AG04449 (cell line): ENCODE results near the gene IFNLR1.

Experiments used
- CTCF ChIA-PET: fragments of 350-600 bp; formaldehyde crosslinking; extraction: SDS; loops from one replicate; lab custom pipeline; 2021; ENCODE audit warnings: antibody characterized with exemption; lab: Yijun Ruan, JAX
- POLR2A ChIA-PET: fragments of 400-600, 350-600 bp; formaldehyde crosslinking; extraction: SDS; loops from one replicate; lab custom pipeline; 2020; ENCODE audit warnings: antibody characterized with exemption, inconsistent platforms; lab: Yijun Ruan, JAX
- DNase-seq: peaks from one replicate; pipeline ENCODE4 v3.0.0-alpha.2; 2010; ENCODE audit warnings: low read depth, low spot score
- H3K4me3 ChIP-seq: 2 replicates; pipeline ENCODE4 v1.5.1; 2011; ENCODE audit warnings: low read depth, mild to moderate bottlenecking, control low read depth, low read length
- TF ChIP-seq, protein P1 (sequence below): IDR thresholded peaks from one replicate; pipeline ENCODE4 v1.5.1; 2011; ENCODE audit warnings: mild to moderate bottlenecking, moderate library complexity, low read length, control low read depth, inconsistent platforms; ENCODE audit not compliant: insufficient read depth; ENCODE audit errors: missing control alignments

Gene IFNLR1

DNA sequence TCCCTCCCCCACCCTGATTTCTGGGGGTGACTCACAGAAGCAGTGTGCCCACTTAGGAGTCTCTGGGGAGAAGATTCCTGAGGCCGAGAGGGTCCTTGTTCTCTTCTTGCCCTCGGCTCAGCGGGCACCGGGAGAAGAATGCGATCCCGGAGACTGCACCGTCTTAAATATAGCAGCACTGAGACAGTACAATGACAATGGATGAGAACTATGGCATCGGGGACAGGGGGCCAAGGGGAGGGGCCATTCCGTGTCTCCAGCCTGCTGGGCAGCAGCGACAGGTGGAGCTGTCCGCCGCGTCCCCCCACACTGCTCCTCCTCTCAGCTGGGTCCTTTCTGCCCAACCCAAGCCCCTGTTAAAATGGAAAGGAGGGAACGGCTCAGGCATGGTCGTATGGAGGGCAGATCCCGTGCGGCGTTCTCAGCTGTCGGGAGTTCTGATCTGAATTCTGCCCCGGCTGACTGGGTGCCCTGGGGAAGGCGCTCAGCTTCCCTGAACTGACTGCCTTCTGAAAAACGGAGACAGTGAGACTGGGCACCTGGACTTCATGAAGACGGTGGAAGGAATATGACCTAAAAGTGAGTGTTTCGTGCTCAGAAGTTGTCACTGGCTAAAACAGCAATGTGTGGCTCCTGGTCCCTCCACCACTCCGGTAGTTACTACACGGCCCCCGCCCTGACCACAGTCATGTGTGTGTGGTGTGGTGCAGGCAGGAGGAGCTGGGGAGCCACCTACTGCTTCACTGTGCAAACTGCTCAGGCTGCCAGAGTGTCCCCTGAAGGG, 74.9 kb downstream of the IFNLR1 start, which contains the start of gene MYOM3:
TSS of gene MYOM3 (minus strand) at position 140 of the 784 bp plus-strand sequence. CDS start 3,499 bp downstream, outside the sequence.
- CTCF ChIA-PET, result interaction anchor here (0.8 to 3.8 kb wide), 8 partner anchors 13 to 341 kb away, joined by 3 to 25 read pairs (median 6); no protein-coding TSS in a partner anchor
- POLR2A ChIA-PET, result no interaction called here
- DNase-seq, result no peak
- H3K4me3 ChIP-seq, result peak within 1 kb of the TSS; percentile 32
- TF ChIP-seq, protein P1, sequence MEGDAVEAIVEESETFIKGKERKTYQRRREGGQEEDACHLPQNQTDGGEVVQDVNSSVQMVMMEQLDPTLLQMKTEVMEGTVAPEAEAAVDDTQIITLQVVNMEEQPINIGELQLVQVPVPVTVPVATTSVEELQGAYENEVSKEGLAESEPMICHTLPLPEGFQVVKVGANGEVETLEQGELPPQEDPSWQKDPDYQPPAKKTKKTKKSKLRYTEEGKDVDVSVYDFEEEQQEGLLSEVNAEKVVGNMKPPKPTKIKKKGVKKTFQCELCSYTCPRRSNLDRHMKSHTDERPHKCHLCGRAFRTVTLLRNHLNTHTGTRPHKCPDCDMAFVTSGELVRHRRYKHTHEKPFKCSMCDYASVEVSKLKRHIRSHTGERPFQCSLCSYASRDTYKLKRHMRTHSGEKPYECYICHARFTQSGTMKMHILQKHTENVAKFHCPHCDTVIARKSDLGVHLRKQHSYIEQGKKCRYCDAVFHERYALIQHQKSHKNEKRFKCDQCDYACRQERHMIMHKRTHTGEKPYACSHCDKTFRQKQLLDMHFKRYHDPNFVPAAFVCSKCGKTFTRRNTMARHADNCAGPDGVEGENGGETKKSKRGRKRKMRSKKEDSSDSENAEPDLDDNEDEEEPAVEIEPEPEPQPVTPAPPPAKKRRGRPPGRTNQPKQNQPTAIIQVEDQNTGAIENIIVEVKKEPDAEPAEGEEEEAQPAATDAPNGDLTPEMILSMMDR, result peak; percentile 65

DNA sequence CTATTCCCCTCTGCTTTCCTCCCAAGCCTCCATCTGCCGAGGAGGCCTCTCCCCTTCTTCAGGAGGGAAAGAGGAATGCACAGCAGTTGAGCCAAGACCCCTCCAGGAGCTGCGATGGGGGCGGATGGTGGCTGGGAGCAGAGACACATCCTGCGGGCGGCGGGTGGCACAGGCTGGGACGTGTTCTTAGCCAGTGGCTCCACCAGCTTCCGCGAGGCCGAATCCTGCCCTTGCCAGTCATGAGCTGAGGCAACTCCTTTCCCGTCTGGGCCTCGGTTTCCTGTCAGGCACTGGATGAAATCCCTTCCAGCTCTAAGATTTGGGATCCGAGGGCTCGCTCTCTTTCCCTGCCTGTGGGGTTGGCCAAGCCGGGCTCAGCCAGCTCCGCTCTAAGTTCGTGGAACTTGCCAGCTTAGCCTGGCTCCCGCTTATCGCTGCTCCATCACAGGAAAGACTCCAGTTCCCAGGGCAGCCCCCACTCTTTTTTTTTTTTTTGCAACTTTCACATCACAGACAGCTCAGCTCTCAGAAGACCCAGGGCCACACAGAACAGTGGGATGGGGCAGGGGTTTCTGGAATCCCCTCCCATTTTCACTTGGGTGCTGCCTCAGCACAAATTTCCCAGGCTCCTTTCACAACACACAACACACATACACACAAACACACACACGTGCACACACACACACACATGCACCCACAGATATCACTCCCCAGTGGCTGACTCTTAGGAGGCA, 75.7 kb downstream of the IFNLR1 start:
- ChIA-PET CTCF (interaction anchor here (0.8 to 3.8 kb wide), 8 partner anchors 10 to 340 kb away, joined by 3 to 25 read pairs (median 4); no protein-coding TSS in a partner anchor), POLR2A (no interaction called here)
- no peak for DNase-seq
- TF ChIP-seq, protein P1, result no peak
- no peak overlapping the region for H3K4me3 ChIP-seq

DNA sequence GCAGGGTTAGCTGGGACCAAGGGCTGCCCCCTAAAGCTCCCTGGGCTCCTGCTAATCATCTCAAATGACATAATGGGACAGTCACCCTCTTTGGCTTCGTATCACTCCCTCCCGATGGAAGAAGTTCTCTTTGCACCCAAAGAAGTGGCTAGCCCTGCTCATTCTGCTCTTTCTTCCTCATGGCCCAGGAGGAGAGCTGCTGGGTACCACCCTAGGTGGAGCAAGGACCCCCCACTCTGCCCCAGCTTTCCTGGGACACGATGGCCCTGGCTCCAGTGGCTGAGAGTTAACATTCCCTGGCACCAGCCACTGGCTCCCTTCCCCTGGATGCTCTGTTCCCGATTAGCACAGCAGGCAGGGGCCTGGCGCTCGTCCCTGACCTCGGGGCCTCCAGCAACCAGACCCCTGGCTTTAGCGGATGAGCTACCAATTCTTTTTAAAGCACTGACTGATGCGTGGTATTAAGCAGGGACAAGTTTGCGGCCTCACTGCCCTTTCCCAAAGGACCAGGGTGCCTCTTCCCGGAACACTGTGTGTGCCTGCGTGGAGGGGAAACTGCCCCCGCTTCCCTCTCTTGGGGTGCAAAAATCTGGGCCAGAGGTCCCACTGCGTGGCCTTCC, 76.3 kb downstream of the IFNLR1 start:
- ChIA-PET CTCF (interaction anchor here (1.0 to 3.8 kb wide), 6 partner anchors 9 to 339 kb away, joined by 3 to 25 read pairs (median 4); no protein-coding TSS in a partner anchor), POLR2A (no interaction called here)
- H3K4me3 ChIP-seq, result no peak overlapping the region
- TF ChIP-seq, protein P1, result no peak
- no peak for DNase-seq

DNA sequence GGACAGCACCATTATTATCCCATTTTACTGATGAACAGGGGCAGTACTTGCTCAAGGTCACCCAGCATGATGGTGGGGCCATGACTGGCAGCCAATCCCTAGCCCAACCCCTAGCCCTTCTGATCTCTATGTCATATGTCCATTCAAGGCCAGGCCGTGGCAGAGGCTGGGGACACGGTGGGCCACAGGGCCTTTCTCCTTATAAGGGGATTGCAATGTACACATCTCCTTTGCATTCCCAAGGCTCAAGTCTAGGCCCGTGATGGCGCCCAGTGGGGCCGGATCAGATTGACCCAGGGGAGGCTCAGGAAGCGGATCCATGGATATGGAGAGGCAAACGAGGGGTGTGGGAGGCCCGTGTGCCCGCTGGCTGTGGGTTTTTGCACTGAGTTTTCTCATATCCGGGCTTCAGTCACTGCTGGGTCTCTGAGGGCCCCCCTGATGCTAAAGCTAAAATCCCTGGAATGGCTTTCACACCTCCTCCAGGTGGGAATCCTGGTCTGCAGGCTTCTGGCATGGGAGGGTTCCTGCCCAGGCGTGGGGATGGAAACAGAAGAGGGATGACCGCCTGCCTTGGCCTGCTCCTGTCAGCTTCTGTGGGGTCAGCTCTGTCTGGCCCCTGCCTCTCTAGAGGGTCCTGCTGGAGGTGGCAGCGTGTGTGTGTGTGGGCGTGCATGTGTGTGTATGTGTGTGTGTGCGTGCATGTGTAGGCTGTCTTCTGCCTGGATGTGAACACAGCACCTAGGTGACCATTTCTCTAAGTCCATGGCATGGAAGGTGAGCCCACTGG, 77.2 kb downstream of the IFNLR1 start:
- POLR2A ChIA-PET, result interaction anchor here (1.3 kb wide), 1 partner anchor 8 kb away, joined by 5 read pairs; no protein-coding TSS in a partner anchor
- TF ChIP-seq, protein P1, result no peak
- no peak overlapping the region for H3K4me3 ChIP-seq
- DNase-seq, result no peak
- CTCF ChIA-PET, result interaction anchor here (1.2 to 3.8 kb wide), 4 partner anchors 8 to 41 kb away, joined by 3 to 25 read pairs (median 4); no protein-coding TSS in a partner anchor

DNA sequence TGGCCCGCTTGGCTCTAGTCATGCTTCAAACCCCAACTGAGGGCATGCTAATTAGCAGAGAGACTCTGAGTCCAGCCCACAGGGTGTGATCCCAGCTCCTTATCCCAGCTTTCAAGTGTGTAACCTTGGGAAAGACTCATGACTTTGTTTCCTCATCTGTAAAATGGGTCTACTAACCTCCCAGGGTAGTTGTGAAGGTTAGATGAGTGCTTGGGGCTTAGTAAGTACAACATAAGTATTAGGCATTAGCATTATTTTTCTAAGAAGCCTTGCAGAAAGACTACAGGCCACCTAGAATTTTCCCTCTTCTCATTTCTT, 78.0 kb downstream of the IFNLR1 start:
- no peak overlapping the region for H3K4me3 ChIP-seq
- TF ChIP-seq, protein P1, result no peak
- no peak for DNase-seq
- ChIA-PET POLR2A (interaction anchor here (1.3 kb wide), 1 partner anchor 9 kb away, joined by 5 read pairs; no protein-coding TSS in a partner anchor), CTCF (no interaction called here)
